Loucy (cell line): ENCODE results near the gene TCF7L2.

Source experiments
- H2AFZ ChIP-seq: fragments of 200-600 bp; sonication (generic); 2 replicates; pipeline ENCODE4 v1.6.0; 2016; ENCODE audit warnings: antibody characterized with exemption, mild to moderate bottlenecking, low read length, moderate library complexity
- H3F3A ChIP-seq: fragments of 200-600 bp; 2 replicates; pipeline ENCODE4 v1.6.0; 2016; ENCODE audit warnings: antibody characterized with exemption, low read depth, mild to moderate bottlenecking
- H3K27me3 ChIP-seq: fragments of 200-600 bp; sonication (generic); 2 replicates; pipeline ENCODE4 v1.6.1; 2014; ENCODE audit warnings: low read length, mild to moderate bottlenecking; ENCODE audit not compliant: insufficient read depth, poor library complexity, severe bottlenecking
- H3K36me3 ChIP-seq: fragments of 200-600 bp; sonication (generic); 2 replicates; pipeline ENCODE4 v1.6.1; 2016; ENCODE audit warnings: low read length; ENCODE audit not compliant: insufficient read depth
- H3K4me1 ChIP-seq: fragments of 200-600 bp; sonication (generic); 2 replicates; pipeline ENCODE4 v1.5.1; 2014; ENCODE audit warnings: low read length, mild to moderate bottlenecking; ENCODE audit not compliant: insufficient read depth, poor library complexity, severe bottlenecking
- H3K4me2 ChIP-seq: fragments of 200-600 bp; sonication (generic); 2 replicates; pipeline ENCODE4 v1.6.0; 2014; ENCODE audit warnings: antibody characterized with exemption, low read length, low read depth, mild to moderate bottlenecking; ENCODE audit not compliant: poor library complexity, severe bottlenecking
- H3K4me3 ChIP-seq: fragments of 200-600 bp; sonication (generic); 2 replicates; pipeline ENCODE4 v1.5.1; 2014; ENCODE audit warnings: low read length, mild to moderate bottlenecking, mixed read lengths; ENCODE audit not compliant: poor library complexity, severe bottlenecking
- H3K79me2 ChIP-seq: fragments of 200-600 bp; sonication (generic); 2 replicates; pipeline ENCODE4 v1.6.1; 2014; ENCODE audit warnings: low read length; ENCODE audit not compliant: insufficient read depth
- H3K9ac ChIP-seq: fragments of 200-600 bp; sonication (generic); 2 replicates; pipeline ENCODE4 v1.6.0; 2014; ENCODE audit warnings: mild to moderate bottlenecking, low read depth, low read length, moderate library complexity; ENCODE audit not compliant: poor library complexity, severe bottlenecking
- H3K9me2 ChIP-seq: fragments of 200-600 bp; sonication (generic); replicated peaks from 2 replicates; pipeline ENCODE4 v1.6.1; 2016; ENCODE audit warnings: low read depth, low read length, mixed read lengths
- H3K9me3 ChIP-seq: fragments of 200-600 bp; sonication (generic); 2 replicates; pipeline ENCODE4 v1.6.1; 2014; ENCODE audit warnings: mild to moderate bottlenecking, antibody characterized with exemption, low read length, low read depth; ENCODE audit not compliant: insufficient read depth
- H4K20me1 ChIP-seq: fragments of 200-600 bp; sonication (generic); 2 replicates; pipeline ENCODE4 v1.6.0; 2014; ENCODE audit warnings: antibody characterized with exemption, low read length, mild to moderate bottlenecking; ENCODE audit not compliant: insufficient read depth, poor library complexity, severe bottlenecking
- EZH2phosphoT487 ChIP-seq: fragments of 200-600 bp; IDR thresholded peaks from 2 replicates; pipeline ENCODE4 v1.6.1; 2018; ENCODE audit warnings: antibody characterized with exemption, mild to moderate bottlenecking, moderate library complexity, borderline replicate concordance
- TF ChIP-seq, protein P1 (sequence below): fragments of 200-600 bp; sonication (generic); conservative IDR thresholded peaks from 2 replicates; pipeline ENCODE4 v1.5.1; 2014; ENCODE audit warnings: mild to moderate bottlenecking, antibody characterized with exemption, low read length

TCF7L2 gene

DNA sequence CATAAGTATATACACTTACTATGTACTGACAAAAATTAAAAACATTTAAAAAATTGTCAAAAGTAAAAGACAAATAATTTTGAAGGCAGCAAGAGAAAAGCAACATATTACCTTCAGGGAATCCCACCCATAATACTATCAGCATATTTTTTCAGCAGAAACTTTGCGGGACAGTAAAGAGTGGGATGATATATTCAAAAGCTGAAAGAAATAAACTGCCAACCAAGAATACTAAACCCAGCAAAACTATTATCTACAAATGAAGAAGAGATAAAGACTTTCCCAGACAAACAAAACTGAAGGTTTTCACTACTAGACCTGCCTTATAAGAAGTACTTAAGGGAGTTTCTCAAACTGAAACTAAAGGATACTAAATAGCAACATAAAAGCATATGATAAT, 257.9 kb downstream of the TCF7L2 start:
- Histone ChIP-seq H3F3A (no peaks in the 10 kb centered on the region), H2AFZ (no peak overlapping the region), H3K4me3 (no peak overlapping the region), H4K20me1 (no peaks in the 10 kb centered on the region), H3K27me3 (no peaks in the 10 kb centered on the region), H3K79me2 (no peaks in the 10 kb centered on the region), H3K36me3 (no peaks in the 10 kb centered on the region), H3K4me2 (no peak overlapping the region), H3K9me3 (peaks cover 11% of the 10 kb centered on the region; the same call in 1 of the 2 replicates), H3K9me2 (no peaks in the 10 kb centered on the region), H3K4me1 (no peaks in the 10 kb centered on the region), H3K9ac (no peak overlapping the region)
- TF ChIP-seq, protein P1, sequence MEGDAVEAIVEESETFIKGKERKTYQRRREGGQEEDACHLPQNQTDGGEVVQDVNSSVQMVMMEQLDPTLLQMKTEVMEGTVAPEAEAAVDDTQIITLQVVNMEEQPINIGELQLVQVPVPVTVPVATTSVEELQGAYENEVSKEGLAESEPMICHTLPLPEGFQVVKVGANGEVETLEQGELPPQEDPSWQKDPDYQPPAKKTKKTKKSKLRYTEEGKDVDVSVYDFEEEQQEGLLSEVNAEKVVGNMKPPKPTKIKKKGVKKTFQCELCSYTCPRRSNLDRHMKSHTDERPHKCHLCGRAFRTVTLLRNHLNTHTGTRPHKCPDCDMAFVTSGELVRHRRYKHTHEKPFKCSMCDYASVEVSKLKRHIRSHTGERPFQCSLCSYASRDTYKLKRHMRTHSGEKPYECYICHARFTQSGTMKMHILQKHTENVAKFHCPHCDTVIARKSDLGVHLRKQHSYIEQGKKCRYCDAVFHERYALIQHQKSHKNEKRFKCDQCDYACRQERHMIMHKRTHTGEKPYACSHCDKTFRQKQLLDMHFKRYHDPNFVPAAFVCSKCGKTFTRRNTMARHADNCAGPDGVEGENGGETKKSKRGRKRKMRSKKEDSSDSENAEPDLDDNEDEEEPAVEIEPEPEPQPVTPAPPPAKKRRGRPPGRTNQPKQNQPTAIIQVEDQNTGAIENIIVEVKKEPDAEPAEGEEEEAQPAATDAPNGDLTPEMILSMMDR = no peak
- no peak for TF ChIP-seq EZH2phosphoT487

- Histone ChIP-seq H3K4me3 (no peak overlapping the region), H3K9ac (no peak overlapping the region), H3K9me2 (no peaks in the 10 kb centered on the region), H3K9me3 (peaks cover 2% of the 10 kb centered on the region; the same call in 1 of the 2 replicates), H4K20me1 (no peaks in the 10 kb centered on the region), H2AFZ (no peak overlapping the region), H3F3A (no peaks in the 10 kb centered on the region), H3K4me1 (no peaks in the 10 kb centered on the region), H3K27me3 (no peaks in the 10 kb centered on the region), H3K4me2 (no peak overlapping the region), H3K79me2 (no peaks in the 10 kb centered on the region), H3K36me3 (no peaks in the 10 kb centered on the region)
- TF ChIP-seq, protein P1 = no peak
- TF ChIP-seq EZH2phosphoT487 = no peak
These were observed 263.0 kb downstream of the TCF7L2 start for GRCh38 chr10:113213035-113213434.

DNA sequence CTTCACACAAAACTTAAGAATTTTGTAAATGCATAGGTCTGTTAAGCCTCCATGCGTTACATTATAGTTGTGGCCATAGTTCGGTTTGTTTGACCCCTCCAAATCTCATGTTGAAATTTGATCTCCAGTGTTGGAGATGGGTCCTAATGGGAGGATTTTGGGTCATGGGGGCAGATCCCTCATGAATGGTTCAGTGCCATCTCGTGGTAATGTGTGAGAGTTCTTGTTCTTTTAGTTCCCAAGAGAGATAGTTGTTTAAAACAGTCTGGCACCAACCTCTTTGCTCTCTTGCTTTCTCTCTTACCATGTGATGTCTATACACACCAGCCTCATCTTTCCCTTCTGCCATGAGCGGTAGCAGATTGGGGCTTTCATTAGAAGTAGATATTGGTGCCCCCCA, 264.3 kb downstream of the TCF7L2 start:
- H3K4me1 ChIP-seq = no peaks in the 10 kb centered on the region
- H3K27me3 ChIP-seq = no peaks in the 10 kb centered on the region

More for the DNA sequence above, 264.3 kb downstream of the TCF7L2 start:
- H3F3A ChIP-seq = no peaks in the 10 kb centered on the region
- no peaks in the 10 kb centered on the region for H3K79me2 ChIP-seq
- H3K36me3 ChIP-seq = no peaks in the 10 kb centered on the region
- H3K9me3 ChIP-seq = no peaks in the 10 kb centered on the region; the same call in 1 of the 2 replicates
- H4K20me1 ChIP-seq = no peaks in the 10 kb centered on the region
- H3K9ac ChIP-seq = no peak overlapping the region
- no peak for TF ChIP-seq EZH2phosphoT487
- TF ChIP-seq, protein P1 = no peak
- no peak overlapping the region for H3K4me2 ChIP-seq
- H2AFZ ChIP-seq = no peak overlapping the region
- H3K4me3 ChIP-seq = no peak overlapping the region
- no peaks in the 10 kb centered on the region for H3K9me2 ChIP-seq
